Left lung (tissue), 10 donors: Measurements from ENCODE around the gene MYADM. TPM values are rescaled to one million over a fixed set of nuclear protein-coding genes. Genes with fewer than 3 reads are reported as not detected.

Experiments
- ATAC-seq: fragments of 200-7000 bp; cut with Tn5 transposase; one replicate; pipeline ENCODE4 v1.9.1; 2020; ENCODE audit warnings: moderate library complexity
- DNase-seq, 4 donors: peaks; one replicate each; pipeline ENCODE4 v3.0.0-alpha.2; 2013 to 2020
- H3K27ac ChIP-seq, 2 donors: fragments of 200-600 bp; sonication (generic) in 1 of 2; one replicate each; pipeline versions ENCODE4 v1.5.0 to v1.8.0; 2020 to 2021
- H3K27me3 ChIP-seq, 2 donors: fragments of 200-600 bp; sonication (generic) in 1 of 2; one replicate each; pipeline versions ENCODE4 v1.5.0 to v1.8.0; 2020 to 2021
- H3K36me3 ChIP-seq, 2 donors: fragments of 200-600 bp; sonication (generic) in 1 of 2; one replicate each; pipeline versions ENCODE4 v1.5.0 to v1.8.0; 2020 to 2021
- H3K4me1 ChIP-seq, 2 donors: fragments of 200-600 bp; one replicate each; pipeline ENCODE4 v1.8.0; 2021
- H3K4me3 ChIP-seq, 2 donors: fragments of 200-600 bp; sonication (generic) in 1 of 2; one replicate each; pipeline versions ENCODE4 v1.5.0 to v1.8.0; 2020 to 2021; ENCODE audit warnings: mild to moderate bottlenecking in 1 of 2
- H3K9me3 ChIP-seq, 2 donors: fragments of 200-600 bp; sonication (generic) in 1 of 2; one replicate each; pipeline versions ENCODE4 v1.5.0 to v1.8.0; 2020 to 2021
- intact Hi-C, 2 donors: fragments of 100-400 bp; cut with DNase I; formaldehyde crosslinking; loops; one replicate each; pipeline versions ENCODE4 v1.11.2 to v1.14.2; 2022
- polyA plus RNA-seq, 6 donors: library from polyadenylated mRNA; unstranded; fragments of 120-200 nt; gene quantifications; one replicate each; pipeline ENCODE4 v1.2.1, GENCODE V29; 2013; ENCODE audit not compliant: insufficient read length in 6 of 6
- total RNA-seq, 2 donors: library from RNA; stranded (reverse); fragmentation: NEBNext Ultra II Directional; extraction: Animal tissue kit (Norgen Biotek cat#: 25700); gene quantifications; one replicate each; pipeline ENCODE4 v1.2.1, GENCODE V29; 2021
- TF ChIP-seq, protein P1 (sequence below), 2 donors: fragments of 200-600 bp; sonication (generic) in 1 of 2; IDR thresholded peaks; one replicate each; pipeline versions ENCODE4 v1.5.0 to v1.8.0; 2021; ENCODE audit warnings: antibody characterized with exemption in 2 of 2
- donor health status: DM: no; HTN: yes; CAD: no.
- donor health status: DM: no; HTN: no; CAD: no.

Gene MYADM
- total and polyA plus RNA-seq, 8 donors = 58.9 to 197 (median 102) TPM

DNA sequence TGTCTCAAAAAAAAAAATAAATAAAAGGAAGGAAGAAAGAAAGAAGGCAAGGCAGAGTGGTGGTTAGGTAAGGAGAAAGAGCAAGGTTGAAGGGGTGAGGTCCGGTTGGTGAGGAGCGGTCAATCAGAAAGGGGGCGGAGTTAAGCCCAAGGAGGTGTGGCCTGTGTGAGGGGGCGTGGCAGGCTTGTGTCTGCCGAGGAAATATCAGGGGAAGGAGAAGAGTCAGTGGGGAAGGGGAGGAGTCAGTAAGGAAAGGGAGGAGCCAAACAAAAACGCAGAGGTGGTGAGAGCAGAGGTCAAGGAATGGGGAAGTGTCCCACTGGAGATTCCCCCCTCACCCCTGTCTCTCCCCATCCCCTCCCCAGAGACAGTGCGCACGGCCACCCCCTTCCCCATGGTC is 47.3 kb downstream of the MYADM start:
- DNase-seq = no peak
- H3K27me3 ChIP-seq = peaks cover 13 to 71% of the 10 kb centered on the region in 2 donors
- H3K9me3 ChIP-seq = no peaks in the 10 kb centered on the region
- no peak overlapping the region for H3K4me3 ChIP-seq
- no peak overlapping the region for H3K27ac ChIP-seq
- TF ChIP-seq, protein P1, sequence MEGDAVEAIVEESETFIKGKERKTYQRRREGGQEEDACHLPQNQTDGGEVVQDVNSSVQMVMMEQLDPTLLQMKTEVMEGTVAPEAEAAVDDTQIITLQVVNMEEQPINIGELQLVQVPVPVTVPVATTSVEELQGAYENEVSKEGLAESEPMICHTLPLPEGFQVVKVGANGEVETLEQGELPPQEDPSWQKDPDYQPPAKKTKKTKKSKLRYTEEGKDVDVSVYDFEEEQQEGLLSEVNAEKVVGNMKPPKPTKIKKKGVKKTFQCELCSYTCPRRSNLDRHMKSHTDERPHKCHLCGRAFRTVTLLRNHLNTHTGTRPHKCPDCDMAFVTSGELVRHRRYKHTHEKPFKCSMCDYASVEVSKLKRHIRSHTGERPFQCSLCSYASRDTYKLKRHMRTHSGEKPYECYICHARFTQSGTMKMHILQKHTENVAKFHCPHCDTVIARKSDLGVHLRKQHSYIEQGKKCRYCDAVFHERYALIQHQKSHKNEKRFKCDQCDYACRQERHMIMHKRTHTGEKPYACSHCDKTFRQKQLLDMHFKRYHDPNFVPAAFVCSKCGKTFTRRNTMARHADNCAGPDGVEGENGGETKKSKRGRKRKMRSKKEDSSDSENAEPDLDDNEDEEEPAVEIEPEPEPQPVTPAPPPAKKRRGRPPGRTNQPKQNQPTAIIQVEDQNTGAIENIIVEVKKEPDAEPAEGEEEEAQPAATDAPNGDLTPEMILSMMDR (IDR thresholded peaks at IDR 0.05) = no peak
- intact Hi-C loops = no loop called here
- ATAC-seq = no peak
- no peaks in the 10 kb centered on the region for H3K36me3 ChIP-seq
- no peaks in the 10 kb centered on the region for H3K4me1 ChIP-seq

DNA sequence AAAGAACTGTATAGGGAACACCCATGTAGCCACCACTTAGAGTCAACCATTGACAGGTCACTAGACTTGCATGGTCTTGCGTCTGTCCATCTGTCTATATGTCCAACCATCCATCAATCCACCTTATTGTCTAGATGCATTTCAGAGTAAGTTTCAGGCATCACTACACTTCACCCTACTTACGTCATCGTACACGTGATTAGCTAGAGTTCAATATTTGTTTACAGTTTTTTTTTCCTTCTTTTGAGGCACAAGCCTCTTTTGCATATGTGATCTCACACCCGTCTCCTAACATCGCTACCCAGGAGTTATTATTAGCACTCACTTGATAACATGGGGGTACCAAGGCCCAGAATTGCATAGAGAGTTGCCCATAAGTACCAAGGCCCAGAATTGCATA is 48.3 kb downstream of the MYADM start:
- no peaks in the 10 kb centered on the region for H3K36me3 ChIP-seq
- no peak overlapping the region for H3K4me3 ChIP-seq
- no peaks in the 10 kb centered on the region for H3K4me1 ChIP-seq
- TF ChIP-seq, protein P1 (IDR thresholded peaks at IDR 0.05) = no peak
- DNase-seq (no peak), ATAC-seq (no peak)
- H3K9me3 ChIP-seq = no peaks in the 10 kb centered on the region
- intact Hi-C loops = no loop called here
- H3K27ac ChIP-seq = no peak overlapping the region
- peaks cover 4 to 61% of the 10 kb centered on the region in 2 donors for H3K27me3 ChIP-seq

DNA sequence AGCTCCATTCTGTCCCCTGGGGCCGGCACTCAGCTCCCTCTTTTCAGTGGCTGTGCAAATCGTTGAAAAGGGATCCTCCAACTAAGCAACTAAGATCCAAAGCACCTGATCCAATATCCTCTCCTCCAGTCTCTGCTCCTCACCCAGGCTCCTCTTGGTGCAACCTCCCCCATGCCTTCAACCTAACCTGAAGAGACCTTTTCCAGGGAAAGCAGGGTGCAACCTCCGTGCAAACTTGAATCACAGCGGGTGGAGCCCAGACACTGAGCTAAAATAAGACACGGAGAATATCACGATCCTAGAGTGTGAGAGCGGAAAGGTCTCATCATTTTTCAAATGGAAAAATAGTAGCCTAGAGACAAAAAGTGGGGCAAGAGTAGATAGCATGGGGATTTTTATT is 49.7 kb downstream of the MYADM start:
- Histone ChIP-seq H3K27me3 (peaks cover 0 to 48% of the 10 kb centered on the region in 2 donors), H3K9me3 (no peaks in the 10 kb centered on the region), H3K36me3 (no peaks in the 10 kb centered on the region), H3K4me1 (no peaks in the 10 kb centered on the region), H3K4me3 (no peak overlapping the region), H3K27ac (no peak overlapping the region)
- ATAC-seq = no peak
- intact Hi-C loops = no loop called here
- TF ChIP-seq, protein P1 (IDR thresholded peaks at IDR 0.05) = no peak
- no peak for DNase-seq

Other genes with a start within 250 kb of the MYADM start
- not detected for gene DPRX, start 235.9 kb upstream of the MYADM start, total RNA-seq
- not detected for gene DPRX, start 235.9 kb upstream of the MYADM start, polyA plus RNA-seq
- gene NLRP12, start 43.6 kb upstream of the MYADM start, total RNA-seq = 10 to 100 TPM in 1 of 2 donors, 1 to 10 TPM in 1; 2.5 to 12.2 TPM
- under 1 TPM; 0.28 to 0.63 (median 0.46) TPM for gene NLRP12, start 43.6 kb upstream of the MYADM start, polyA plus RNA-seq
- not detected for gene PRKCG, start 14.3 kb downstream of the MYADM start, total RNA-seq
- gene PRKCG, start 14.3 kb downstream of the MYADM start, polyA plus RNA-seq = under 1 TPM in 5 of 6 donors, not detected in 1; 0.10 to 0.78 (median 0.18) TPM
- not detected for gene CACNG7, start 41.4 kb downstream of the MYADM start, total RNA-seq
- gene CACNG7, start 41.4 kb downstream of the MYADM start, polyA plus RNA-seq = under 1 TPM in 1 of 6 donors, not detected in 5; 0.06 TPM
- under 1 TPM in 1 of 2 donors, not detected in 1; 0.03 TPM for gene CACNG8, start 95.1 kb downstream of the MYADM start, total RNA-seq
- under 1 TPM; 0.04 to 0.15 (median 0.09) TPM for gene CACNG8, start 95.1 kb downstream of the MYADM start, polyA plus RNA-seq
- gene CACNG6, start 123.8 kb downstream of the MYADM start, total RNA-seq = 1 to 10 TPM in 1 of 2 donors, not detected in 1; 2.5 TPM
- gene CACNG6, start 123.8 kb downstream of the MYADM start, polyA plus RNA-seq = 1 to 10 TPM in 1 of 6 donors, under 1 TPM in 5; 0.17 to 1.2 (median 0.41) TPM
- gene VSTM1, start 196.0 kb downstream of the MYADM start, total RNA-seq = 10 to 100 TPM in 1 of 2 donors, under 1 TPM in 1; 0.44 to 12.1 TPM
- under 1 TPM in 4 of 6 donors, not detected in 2; 0.20 to 0.32 (median 0.29) TPM for gene VSTM1, start 196.0 kb downstream of the MYADM start, polyA plus RNA-seq
- gene TARM1, start 213.5 kb downstream of the MYADM start, total RNA-seq = not detected
- under 1 TPM in 5 of 6 donors, not detected in 1; 0.24 to 0.46 (median 0.31) TPM for gene TARM1, start 213.5 kb downstream of the MYADM start, polyA plus RNA-seq
- 10 to 100 TPM; 13.2 to 57.1 TPM for gene OSCAR, start 232.9 kb downstream of the MYADM start, total RNA-seq
- under 1 TPM; 0.43 to 0.70 (median 0.56) TPM for gene OSCAR, start 232.9 kb downstream of the MYADM start, polyA plus RNA-seq
- 100 to 1,000 TPM in 1 of 2 donors, 10 to 100 TPM in 1; 81.9 to 126 TPM for gene NDUFA3, start 235.0 kb downstream of the MYADM start, total RNA-seq
- 100 to 1,000 TPM in 3 of 6 donors, 10 to 100 TPM in 3; 60.4 to 117 (median 96.6) TPM for gene NDUFA3, start 235.0 kb downstream of the MYADM start, polyA plus RNA-seq
- gene TFPT, start 247.8 kb downstream of the MYADM start, total RNA-seq = 10 to 100 TPM; 17.4 to 18.7 TPM
- 10 to 100 TPM; 14.3 to 19.9 (median 18.6) TPM for gene TFPT, start 247.8 kb downstream of the MYADM start, polyA plus RNA-seq
- gene PRPF31, start 247.9 kb downstream of the MYADM start, total RNA-seq = 10 to 100 TPM; 46.8 to 49.5 TPM
- gene PRPF31, start 247.9 kb downstream of the MYADM start, polyA plus RNA-seq = 10 to 100 TPM; 56.7 to 65.3 (median 63.5) TPM